ENCODE measurements around the gene EHD4.

EHD4 gene

DNA sequence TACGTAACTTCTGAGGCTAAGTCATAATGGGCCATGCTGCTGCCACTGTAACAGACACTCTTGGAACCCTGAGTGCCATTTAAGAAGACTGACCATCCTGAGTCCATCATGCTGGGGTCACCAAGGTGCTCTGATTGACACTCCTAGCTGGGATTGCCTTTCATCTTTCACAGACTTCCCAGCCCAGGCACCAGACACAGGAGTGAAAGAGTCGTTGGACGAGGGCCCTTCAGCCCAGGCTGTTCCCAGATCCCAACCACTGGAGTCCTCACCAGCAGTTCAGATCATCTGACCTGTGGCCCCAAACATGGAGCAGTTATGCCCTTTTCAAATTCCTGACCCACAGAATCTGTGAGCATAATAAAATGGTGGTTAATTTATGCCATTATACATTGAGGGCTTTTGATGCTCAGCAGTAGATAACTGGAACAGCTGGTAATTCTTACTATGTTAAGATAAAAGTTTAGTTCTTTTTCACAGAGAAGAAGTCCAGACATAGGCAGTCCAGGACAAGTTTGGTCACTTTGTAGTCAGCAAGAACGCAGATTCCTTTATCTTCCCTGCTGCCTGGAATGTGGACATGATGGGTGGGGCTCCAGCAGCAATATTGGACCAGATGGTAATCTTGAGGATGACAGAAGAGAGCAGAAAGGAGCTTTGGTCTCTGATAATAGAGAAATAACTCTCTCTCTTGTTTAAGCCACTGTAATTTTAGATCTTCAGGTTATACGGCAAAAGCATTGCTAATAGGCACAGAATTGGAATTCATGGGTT is 7.3 kb upstream of the EHD4 start:
- DNase-seq: no peak

DNA sequence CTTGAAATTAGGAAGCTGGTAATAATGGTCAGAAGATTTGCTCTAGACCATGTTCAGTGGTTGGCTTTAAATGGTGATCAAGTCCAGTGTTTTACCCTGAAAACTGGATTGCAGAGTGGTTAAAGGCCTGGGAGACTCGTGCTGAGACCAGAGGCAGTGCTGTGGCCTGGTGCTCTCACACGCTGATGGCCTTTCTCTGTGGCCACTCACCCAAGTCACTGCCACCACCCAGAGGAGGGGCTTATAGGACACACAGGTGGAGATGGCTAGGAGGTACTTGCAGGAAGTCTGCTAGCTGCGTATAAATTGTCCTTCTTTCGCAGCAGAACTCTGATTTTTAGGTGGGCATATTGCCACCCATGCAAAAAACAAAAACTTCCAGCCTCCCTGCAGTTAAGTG is 6.2 kb upstream of the EHD4 start:
- no peak for DNase-seq

DNA sequence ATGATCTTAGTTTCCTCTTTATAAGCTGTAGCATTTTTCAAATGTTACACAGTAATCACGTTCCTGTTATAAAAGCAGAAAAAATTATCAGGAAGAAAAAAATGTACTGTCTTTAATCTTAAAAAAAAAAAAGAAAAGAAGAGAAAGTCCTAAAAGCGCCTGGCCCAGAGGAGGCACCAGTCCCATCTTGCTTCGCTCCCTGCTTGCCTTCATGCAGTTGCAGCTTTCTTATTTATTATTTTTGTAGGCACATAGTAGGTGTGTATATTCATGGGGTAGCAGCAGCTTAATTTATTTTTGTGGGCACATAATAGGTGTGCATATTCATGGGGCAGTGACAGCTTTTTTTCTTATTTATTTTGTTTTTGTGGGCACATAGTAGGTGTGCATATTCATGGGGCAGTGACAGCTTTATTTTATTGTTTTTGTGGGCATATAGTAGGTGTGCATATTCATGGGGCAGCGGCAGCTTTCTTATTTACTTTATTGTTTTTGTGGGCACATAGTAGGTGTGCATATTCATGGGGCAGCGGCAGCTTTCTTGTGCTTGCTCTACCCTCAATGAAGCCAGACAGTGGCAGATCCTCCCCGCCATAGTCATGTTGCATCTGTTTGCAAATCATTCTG is 5.5 kb upstream of the EHD4 start:
- no peak for DNase-seq

DNA sequence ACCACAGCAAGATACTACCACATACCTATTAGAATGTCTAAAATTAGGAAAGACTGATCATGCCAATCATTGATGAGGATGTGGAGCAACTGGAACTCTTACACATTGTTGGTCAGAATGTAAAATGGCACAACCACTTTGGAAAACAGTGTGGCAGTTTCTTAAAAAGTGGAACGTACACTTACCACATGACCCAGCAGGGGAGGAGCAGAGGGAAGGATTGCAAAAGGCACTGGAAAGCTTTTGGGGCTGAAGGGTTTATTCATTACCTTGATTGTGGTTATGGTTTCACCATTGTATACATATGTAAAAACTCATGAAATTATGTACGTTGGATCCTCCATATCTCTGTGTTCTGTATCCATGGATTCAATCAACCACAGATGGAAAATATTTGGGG is 3.3 kb upstream of the EHD4 start:
- no peak for DNase-seq

DNA sequence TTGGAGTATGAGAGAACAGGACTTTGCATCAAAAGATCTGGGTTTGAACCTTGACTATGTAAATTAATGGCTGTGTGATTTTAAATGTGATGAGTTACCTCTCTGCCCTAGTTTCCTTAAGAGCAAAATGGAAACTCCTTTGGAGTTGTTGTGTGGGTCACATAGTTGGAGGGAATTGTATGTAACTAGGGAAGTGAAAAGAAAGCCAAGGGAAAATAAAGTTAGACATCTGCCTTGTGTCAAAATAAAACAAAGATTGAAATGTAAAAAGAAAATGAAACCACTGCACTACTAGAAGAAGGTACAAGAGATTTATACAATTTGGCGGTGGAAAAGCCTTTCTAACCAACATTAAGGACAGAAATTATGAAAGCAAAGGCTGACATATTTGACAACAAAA is 1.7 kb upstream of the EHD4 start:
- DNase-seq: no peak

DNA sequence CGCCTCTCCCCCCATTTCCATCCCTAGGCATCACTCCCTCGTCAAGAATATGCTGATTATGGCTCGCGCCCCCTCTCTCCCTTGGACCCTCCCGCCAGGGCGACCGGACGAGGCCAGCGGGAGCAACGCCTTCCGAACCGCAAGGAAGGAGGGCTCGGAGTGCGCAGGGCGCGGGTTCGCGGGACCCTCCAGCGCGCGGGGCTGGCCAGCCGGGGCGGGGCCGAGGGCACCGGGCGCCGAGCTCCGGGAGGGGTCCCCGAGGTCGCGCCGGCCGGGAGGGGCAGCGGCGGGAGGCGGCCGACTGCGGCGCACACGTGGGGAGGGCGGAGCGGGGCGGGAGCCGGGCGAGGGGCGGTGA is 483 bp downstream of the EHD4 start:
- DNase-seq: no peak

DNA sequence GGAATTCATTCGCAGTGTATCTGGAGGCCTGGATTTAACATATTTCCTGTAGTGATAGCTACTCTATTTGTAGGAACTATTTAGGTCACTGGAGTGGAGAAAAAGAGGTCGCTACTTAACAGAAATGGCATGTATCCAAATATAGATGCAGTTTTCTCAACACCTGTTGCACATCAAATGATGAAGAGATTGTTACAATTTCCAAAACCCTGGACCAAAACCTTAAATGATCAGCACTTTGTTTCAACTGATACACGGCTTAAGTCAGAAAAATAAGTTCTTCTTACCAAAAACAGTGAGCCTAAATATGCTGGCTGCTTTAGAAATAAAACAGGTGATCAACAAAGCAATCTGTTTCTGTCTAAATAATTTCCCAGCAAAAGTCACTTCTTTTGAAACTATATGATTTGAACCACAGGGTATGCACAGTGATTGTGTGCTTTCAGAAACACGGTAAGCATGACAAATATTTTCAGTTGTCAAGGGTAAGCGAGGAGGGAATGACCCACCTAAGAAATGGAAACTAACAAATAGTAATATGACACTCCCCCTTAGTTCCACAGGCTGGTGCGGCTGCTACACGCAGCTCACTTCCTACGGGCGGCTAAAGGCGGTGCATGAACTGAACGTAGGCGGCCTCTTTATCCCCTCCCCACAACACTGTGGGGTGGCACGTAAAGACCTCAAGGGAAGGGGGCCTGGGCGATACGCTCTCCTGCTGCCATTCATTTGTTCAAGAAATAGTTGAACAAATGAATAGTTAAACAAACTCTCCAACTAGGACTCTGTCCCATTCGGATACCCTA is 1.1 kb downstream of the EHD4 start:
- DNase-seq: peak; percentile 77

DNA sequence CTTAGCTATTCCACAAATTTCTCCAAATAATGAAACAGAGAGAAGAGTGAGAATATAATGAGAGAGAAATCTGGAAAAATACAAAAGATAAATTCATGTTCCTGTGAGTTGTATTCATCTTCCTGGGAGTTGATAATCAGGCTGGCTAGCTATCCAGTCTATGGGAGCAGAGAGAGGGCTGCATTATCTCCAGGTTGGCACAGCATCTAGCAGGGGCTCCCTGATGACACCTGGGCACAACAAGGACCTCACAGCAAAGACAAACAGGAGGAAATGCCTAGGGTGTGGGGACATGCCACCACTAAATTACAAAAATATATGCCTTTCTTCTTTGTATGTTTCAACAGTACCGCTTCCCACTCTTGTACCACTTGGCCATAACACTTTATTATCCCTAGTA is 1.9 kb downstream of the EHD4 start:
- DNase-seq: peak; percentile 6

DNA sequence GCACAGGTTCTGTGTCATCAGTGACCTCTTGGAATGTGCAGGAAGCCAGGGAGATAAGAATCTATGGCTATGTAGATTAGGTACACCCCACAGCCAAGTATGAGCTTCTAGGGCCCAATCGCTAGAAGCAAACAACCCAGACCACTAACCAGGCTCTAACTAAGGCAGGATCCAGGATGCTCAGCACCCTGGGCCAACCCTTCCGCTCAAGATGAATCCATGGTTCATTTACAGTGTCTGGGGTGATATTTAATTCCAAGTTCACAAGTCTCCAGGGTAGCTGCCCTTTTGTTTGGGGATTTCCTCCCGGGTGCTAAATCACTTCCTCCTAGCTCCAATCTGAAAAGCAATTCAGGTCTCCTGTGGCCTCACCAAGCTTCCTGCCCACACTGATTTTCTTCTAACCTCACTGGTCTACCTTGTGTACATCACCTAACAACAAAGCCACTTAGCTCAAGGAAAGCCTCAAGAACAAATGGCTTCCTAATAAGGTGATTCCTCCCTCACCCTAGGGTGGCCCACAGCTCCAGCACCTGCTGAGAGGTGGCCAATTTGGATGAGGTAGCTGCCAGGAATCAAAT is 2.4 kb downstream of the EHD4 start:
- DNase-seq: peak; percentile 80

DNA sequence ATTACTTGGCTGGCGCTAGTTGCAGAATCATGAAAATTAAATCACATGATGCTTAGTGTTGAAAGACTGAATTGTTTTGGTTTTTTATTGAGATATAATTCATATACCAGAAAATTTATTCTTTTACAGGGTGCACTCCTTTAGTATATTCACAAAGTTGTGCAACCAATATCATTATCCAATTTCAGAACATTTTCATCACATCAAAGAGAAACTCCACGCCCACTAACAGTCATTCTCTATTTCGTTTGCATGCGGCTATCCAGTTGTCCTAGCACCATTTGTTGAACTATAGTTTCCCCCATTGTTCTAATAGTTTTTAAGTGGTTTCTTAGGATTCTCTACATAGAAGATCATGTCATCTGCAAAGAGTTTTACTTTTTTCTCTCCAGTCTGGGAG is 3.7 kb downstream of the EHD4 start:
- DNase-seq: no peak

DNA sequence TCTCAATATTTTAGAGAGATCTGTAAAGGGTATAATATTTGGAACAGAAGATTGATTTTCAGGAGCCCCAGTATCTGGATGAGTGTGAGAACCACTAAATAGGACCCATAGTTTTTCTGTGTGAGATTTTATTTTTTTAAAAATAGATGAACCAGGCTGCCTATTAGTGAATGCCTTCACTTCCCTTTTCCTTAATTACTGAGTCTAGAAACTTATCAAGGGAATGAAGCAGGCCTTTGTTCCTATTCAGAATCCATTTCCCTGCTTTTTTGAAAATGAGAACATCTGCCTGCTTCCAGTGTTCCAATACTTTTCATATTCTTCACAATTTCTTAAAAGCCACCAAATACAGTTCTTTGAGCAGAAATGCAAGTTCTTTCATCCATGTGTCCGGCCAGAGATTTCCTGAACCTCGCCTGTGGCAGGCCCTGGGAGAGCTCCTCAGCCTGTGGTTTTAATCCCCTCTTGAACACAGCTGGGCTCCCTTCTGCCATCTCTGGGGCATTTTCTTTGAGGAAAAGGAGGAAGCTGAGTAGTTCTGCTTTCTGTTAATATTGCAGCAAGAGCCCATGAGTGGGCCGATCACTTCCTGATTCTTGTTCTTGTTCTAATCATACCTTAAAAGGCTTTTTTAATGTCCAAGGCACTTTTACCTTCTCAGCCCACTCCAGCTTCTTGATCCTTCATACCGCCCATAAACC is 4.7 kb downstream of the EHD4 start:
- no peak for DNase-seq

DNA sequence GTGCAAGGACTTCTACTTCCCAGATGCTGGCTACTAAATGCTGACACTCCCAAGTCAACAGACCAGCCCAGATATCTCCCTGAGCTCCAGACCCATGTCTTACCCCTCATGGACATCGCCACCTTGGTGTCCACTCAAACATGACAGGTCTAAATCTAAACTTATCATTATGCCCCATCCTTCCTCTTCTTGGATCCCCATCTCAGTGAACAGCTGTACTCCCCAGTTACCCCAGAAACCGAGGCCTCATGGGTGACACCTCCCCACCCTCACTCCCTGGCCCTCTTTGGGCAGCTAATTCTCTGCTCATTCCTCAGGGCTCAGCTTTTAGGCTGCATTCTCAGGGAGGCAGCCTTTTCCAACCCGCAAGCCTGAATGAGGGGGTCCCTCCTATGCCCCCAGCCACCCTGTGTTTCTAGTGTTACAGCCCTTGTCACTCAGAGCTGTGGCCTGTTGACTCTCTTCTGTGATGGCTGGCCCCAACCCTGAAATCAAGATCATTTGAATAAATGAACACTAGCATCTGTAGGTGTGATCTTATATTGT is 5.4 kb downstream of the EHD4 start:
- no peak for DNase-seq

DNA sequence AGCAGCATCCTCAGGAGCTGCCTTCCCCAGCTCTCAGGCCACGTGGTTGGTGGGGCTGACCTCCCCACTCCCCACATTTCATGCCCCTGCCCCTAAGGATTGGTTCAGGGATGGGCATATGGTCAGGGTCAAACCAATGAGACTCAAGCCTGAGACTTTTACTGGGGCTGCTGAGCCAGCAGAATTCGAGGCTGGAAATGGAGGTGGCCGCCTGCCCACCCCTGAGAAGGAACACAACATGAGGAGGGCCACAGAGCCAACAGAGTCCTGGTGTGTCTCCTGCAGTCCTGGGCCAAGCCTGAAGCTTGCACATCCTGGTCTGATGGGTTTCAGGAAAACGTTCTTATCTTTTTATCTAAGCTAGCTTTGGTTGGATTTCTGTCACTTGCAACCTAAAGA is 5.9 kb downstream of the EHD4 start:
- DNase-seq: no peak

DNA sequence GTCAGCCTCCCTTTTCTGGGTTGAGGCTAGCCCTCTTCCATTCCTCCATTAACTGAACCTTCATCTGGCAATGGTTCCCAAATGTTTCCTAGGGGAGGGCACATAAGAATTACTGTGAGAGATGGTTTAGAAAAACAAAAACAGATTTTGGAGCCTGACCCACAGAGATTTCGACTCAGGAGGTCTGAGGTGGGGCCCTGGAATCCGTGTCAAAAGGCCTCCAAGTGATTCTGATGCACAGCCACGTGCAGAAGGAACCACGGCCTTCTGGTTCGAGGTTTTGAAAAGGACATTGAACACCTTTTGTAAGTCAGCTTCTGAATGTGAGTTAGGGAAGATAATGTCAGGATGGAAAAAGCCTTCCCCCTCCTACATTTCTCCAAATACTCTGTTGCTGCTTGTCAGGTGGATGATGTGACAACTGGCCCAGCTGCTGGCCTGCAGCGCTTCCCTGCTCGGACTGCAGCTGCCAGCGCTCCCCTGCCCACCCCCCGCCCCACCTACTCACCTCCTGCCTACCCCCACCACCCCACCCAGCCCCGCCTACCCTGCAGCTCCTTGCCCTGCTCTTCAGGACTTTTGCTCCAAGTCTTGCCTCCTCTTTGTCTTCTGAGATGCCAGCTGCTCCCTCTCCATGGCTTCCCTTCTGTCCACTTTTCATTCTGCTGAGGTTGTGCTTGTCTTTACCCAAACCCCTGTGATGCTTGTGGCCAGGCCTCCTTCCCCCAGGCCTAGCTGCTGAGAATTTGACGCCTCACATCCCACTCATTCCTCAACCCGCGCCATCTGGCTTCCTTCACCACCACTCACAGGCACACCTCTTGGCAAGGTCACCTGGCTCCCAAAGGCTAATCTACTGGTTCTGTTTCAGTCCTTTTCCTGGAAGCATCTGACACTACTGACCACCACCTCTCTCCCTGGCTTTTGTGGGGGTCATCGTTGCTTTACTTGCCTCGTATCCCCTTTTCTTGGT is 6.6 kb downstream of the EHD4 start:
- DNase-seq: no peak

DNA sequence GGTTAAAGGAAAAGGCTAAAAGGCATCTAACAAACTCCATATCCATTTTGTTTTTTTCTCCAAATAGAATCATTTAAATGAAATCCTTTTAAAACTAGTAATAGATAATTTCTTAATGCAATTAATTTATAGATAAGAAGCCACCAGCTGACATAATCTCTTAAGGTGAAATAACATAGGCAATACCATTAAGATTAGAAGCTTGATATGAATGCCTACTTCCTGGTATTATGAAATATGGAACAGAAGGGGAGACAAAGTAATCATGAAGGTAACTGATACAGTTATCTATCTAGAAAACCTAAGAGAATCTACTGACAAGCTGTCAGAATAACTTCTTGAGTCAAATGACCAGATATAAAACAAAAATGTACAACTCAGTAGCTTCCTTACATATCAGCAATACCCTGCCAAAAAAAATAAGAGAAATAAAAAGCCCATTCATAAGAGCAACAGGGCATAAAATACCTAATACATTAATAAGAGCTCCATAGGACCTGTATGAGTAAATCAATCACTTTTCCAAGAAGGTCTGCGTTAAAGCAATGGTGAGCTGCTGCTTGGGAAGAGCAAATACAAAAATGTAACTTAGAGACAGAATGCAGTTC is 10.7 kb downstream of the EHD4 start:
- no peak for DNase-seq

DNA sequence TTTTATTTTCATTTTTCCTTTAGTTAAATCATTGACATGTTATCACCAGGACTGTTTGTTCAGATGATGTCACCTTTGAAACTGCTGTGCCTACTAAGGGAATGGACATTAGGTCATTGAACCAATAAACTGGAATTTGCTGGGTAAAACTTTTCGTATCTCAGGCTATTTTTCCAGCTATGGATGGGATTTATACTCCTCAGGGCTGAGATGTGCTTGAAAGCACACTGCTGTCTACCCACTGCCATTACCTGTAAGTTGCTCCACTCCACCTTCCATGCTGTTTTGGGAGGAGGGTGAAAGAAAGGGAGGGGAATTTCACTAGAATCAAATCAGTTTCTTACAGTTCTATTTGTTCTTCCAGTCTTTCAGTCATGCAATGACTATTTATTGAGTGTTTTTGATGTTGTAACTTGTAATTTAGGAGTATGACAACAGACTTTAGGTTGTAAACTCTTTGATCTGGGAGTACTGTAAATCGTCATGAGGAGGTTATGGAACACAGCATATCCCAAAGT is 11.3 kb downstream of the EHD4 start:
- no peak for DNase-seq

DNA sequence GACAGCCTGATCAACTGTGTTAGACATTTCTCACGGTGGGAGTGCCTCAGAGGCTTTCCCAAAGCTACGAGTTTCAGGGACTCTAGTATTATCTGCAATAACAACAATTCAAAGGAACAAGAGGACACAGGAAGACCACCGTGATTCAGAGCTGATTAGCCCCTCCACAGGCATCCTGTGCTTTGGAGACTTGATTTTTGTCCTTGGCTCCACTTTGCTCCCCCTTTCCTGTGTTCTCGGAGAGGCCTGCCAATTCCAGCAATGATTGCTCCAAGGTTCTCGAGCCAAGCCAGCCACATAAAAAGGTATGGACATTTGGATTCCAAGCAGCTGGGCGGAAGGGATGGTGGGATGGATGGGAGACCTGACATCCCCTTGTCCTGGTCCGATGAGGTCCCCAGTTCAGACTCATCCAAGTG is 14.3 kb downstream of the EHD4 start:
- DNase-seq: no peak

DNA sequence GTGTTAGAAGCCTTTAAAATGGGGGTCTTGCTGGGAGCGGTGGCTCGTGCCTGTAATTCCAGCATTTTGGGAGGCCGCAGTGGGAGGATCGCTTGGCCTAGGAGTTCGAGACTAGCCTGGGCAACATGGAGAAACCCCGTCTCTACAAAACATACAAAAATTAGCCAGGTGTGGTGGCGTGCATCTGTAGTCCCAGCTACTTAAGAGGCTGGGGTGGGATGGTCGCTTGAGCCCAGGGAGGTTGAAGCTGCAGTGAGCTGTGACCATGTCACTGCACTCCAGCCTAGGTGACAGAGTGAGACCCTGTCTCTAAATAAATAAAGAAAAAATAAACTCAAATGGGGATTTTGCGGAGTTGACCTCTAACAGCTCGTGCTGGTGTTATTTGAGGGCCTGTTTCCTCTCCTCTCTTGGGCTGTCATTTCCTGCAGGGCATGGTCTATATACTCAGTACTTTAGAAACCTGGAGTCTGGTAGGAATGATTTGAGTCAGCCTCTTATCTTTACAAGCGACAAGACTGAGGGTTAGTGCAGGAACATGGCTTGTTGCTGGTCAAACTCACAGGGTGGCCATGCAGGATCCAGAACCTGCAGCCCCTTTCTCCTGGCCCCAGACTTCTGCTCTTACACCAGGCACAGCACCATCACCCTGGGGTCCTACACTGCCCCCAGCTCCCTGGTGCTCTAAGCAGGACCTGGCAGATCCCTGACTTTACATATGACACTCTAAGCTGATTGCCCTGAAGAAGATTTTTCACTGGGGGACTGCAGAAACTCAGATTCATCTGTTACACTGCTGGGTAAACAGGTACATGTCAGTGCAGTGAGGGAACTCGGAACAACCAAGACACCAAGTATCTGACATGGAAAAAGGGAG is 15.1 kb downstream of the EHD4 start:
- no peak for DNase-seq

DNA sequence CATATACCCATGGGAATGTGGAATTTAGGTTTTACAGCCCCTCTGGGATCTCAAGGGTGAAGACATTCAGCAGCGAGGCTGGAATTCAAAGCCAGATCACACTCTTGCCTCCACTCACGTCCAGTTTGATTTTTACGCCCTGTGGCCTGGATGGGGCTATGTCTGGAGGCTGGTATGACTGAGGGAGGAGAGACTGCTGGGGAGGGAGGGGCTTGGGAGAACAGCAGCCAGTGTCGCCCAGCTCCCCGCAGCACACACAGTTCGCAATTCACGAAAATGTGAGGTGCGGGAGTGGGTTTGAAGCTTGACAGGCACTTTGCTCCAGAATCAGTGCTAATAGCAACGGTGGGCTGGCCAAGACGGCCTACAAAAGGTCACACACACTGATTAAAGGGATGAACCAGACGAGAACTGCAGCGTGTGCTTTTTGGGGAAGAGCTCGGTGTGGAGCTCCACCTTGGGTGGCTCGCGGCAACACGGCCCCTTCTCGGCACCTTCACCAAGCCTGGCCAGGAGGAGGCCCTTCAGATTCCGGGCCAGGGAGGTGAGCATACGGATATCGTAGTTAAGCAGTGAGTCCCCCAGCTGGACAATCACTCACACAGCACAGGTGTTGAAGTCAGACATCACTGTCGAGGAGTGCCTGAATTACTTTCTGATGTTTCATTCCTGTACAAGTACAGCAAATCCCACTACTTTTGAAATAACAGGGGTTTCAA is 16.4 kb downstream of the EHD4 start:
- DNase-seq: no peak

All from central memory CD4-positive, alpha-beta T cell (primary cell).